Activated effector memory CD4-positive, alpha-beta T cell treated with Interleukin-2 at 50 U/mL for 16 hours (primary cell): ENCODE measurements around the gene KRT23.

Source experiments
- DNase-seq: peaks from one replicate; pipeline ENCODE4 v3.0.0-alpha.2; 2020

KRT23 gene

GRCh38 chr17:40937384-40937819, at the start of gene KRT23:
Gene KRT23, minus strand, starts transcription at chr17:40937646. Its CDS starts 1,043 bp downstream, at chr17:40936603.
- no peak for DNase-seq

GRCh38 chr17:40986920-40987319, 49.5 kb upstream of the KRT23 start:
- DNase-seq, result no peak

GRCh38 chr17:40984226-40984625, 46.8 kb upstream of the KRT23 start, which contains the start of gene KRT40:
Gene KRT40, minus strand, starts transcription at chr17:40984326. Its CDS starts 53 bp downstream, at chr17:40984273.
- DNase-seq, result no peak

- DNase-seq, result no peak
These were observed 43.7 kb upstream of the KRT23 start for GRCh38 chr17:40981115-40981514.

- no peak for DNase-seq
These were observed 43.1 kb upstream of the KRT23 start for GRCh38 chr17:40980596-40980995.

GRCh38 chr17:40980117-40980516, 42.7 kb upstream of the KRT23 start:
- DNase-seq, result no peak

GRCh38 chr17:40978575-40979151, 41.2 kb upstream of the KRT23 start:
- no peak for DNase-seq

- no peak for DNase-seq
These were observed 38.1 kb upstream of the KRT23 start for GRCh38 chr17:40975516-40975915.

- no peak for DNase-seq
These were observed 36.9 kb upstream of the KRT23 start for GRCh38 chr17:40974366-40974765.

GRCh38 chr17:40967582-40967981, 30.1 kb upstream of the KRT23 start:
- no peak for DNase-seq

- no peak for DNase-seq
These were observed 29.4 kb upstream of the KRT23 start, which contains the start of gene KRT39 for GRCh38 chr17:40966848-40967247. Gene KRT39, minus strand, starts transcription at chr17:40966948. Its CDS starts 92 bp downstream, at chr17:40966856.

GRCh38 chr17:40963838-40964237, 26.4 kb upstream of the KRT23 start:
- DNase-seq, result no peak

- no peak for DNase-seq
These were observed 24.7 kb upstream of the KRT23 start for GRCh38 chr17:40962059-40962561.

GRCh38 chr17:40961591-40961990, 24.1 kb upstream of the KRT23 start:
- no peak for DNase-seq

GRCh38 chr17:40960144-40960543, 22.7 kb upstream of the KRT23 start:
- no peak for DNase-seq

- DNase-seq, result no peak
These were observed 20.9 kb upstream of the KRT23 start for GRCh38 chr17:40958086-40958953.

GRCh38 chr17:40956401-40957254, 19.2 kb upstream of the KRT23 start:
- no peak for DNase-seq

- no peak for DNase-seq
These were observed 16.4 kb upstream of the KRT23 start for GRCh38 chr17:40953881-40954280.

GRCh38 chr17:40952661-40953060, 15.2 kb upstream of the KRT23 start:
- DNase-seq, result no peak

- DNase-seq, result no peak
These were observed 14.7 kb upstream of the KRT23 start for GRCh38 chr17:40952154-40952553.

- DNase-seq, result no peak
These were observed 13.7 kb upstream of the KRT23 start for GRCh38 chr17:40951011-40951622.

GRCh38 chr17:40950176-40950575, 12.7 kb upstream of the KRT23 start:
- no peak for DNase-seq

GRCh38 chr17:40949418-40949817, 12.0 kb upstream of the KRT23 start:
- no peak for DNase-seq
